Stimulated activated CD4-positive, alpha-beta T cell treated with anti-CD3 and anti-CD28 coated beads, TNF-alpha, amount 100 ng/mL, for 4 hours (primary cell): ENCODE results near the gene RALGAPA2.
"Not testable (repeated sequence)": the region's sequence is repeated elsewhere in the genome, so short reads cannot be mapped to it uniquely, and the experiment has no call there.

Experiments
- DNase-seq, 3 experiments: peaks; one replicate each; pipeline ENCODE4 v3.0.0-alpha.2; 2020; ENCODE audit warnings: low read depth in 3 of 3

RALGAPA2 gene

GRCh38 chr20:20367575-20368417 is 344.6 kb downstream of the RALGAPA2 start, which contains the start of gene INSM1:
INSM1 (plus strand) TSS chr20:20368104; CDS start chr20:20368268, 164 bp downstream.
- no peak for DNase-seq

GRCh38 chr20:20366876-20367574 is 345.4 kb downstream of the RALGAPA2 start:
- DNase-seq = no peak

GRCh38 chr20:20366551-20366875 is 345.9 kb downstream of the RALGAPA2 start:
- no peak for DNase-seq

- DNase-seq = no peak
Observed at GRCh38 chr20:20365480-20366161, 346.8 kb downstream of the RALGAPA2 start.

GRCh38 chr20:20364593-20365479 is 347.6 kb downstream of the RALGAPA2 start:
- no peak for DNase-seq

- no peak for DNase-seq
Observed at GRCh38 chr20:20363799-20364592, 348.4 kb downstream of the RALGAPA2 start.

GRCh38 chr20:20363434-20363798 is 349.0 kb downstream of the RALGAPA2 start:
- DNase-seq = no peak

GRCh38 chr20:20362774-20363433 is 349.5 kb downstream of the RALGAPA2 start:
- DNase-seq = no peak

GRCh38 chr20:20360464-20360863 is 352.0 kb downstream of the RALGAPA2 start:
- DNase-seq = no peak

- DNase-seq = no peak
Observed at GRCh38 chr20:20359628-20360027, 352.8 kb downstream of the RALGAPA2 start.

- DNase-seq = no peak
Observed at GRCh38 chr20:20358801-20359200, 353.6 kb downstream of the RALGAPA2 start.

- DNase-seq = not testable (repeated sequence)
Observed at GRCh38 chr20:20355503-20355902, 356.9 kb downstream of the RALGAPA2 start.

- no peak for DNase-seq
Observed at GRCh38 chr20:20353576-20353975, 358.9 kb downstream of the RALGAPA2 start.

GRCh38 chr20:20344476-20344875 is 368.0 kb downstream of the RALGAPA2 start:
- DNase-seq = no peak

GRCh38 chr20:20343932-20344331 is 368.5 kb downstream of the RALGAPA2 start:
- no peak for DNase-seq
